ENCODE data around the gene PGP. TPM values are rescaled to one million over a fixed set of nuclear protein-coding genes. Genes with fewer than 3 reads are reported as not detected.

Gene PGP
- total RNA-seq, 1 experiment from 2014 or later: 38.3 TPM

- Histone ChIP-seq H2AFZ (ENCODE audit: low read length) (no peak overlapping the region), H2BK120ac (ENCODE audit: low read depth, low read length, poor library complexity, severe bottlenecking) (no peak overlapping the region), H3K14ac (ENCODE audit: insufficient read depth, low read length) (no peak overlapping the region), H2BK15ac (ENCODE audit: low read depth, low read length) (no peak overlapping the region), H3K79me2 (ENCODE audit: insufficient read depth, low read length) (no peaks in the 10 kb centered on the region), H3K9me3 (ENCODE audit: control insufficient read depth, low read depth, low read length) (no peaks in the 10 kb centered on the region), H3K79me1 (ENCODE audit: insufficient read depth, low read depth, low read length, poor library complexity, severe bottlenecking) (no peaks in the 10 kb centered on the region), H2BK5ac (ENCODE audit: insufficient read length, low read length) (no peak overlapping the region), H3K18ac (ENCODE audit: insufficient read length, low read depth, low read length) (no peak overlapping the region), H4K91ac (ENCODE audit: insufficient read length, low read depth, low read length) (no peak overlapping the region), H3K27me3 (ENCODE audit: insufficient read depth, low read length) (no peaks in the 10 kb centered on the region), H2AK5ac (ENCODE audit: insufficient read length, low read length) (no peak overlapping the region), H3K4me2 (ENCODE audit: insufficient read depth, insufficient read length, low read length) (no peak overlapping the region), H3K4me1 (ENCODE audit: insufficient read depth, low read length) (no peaks in the 10 kb centered on the region), H3K23ac (ENCODE audit: insufficient read length, low read depth, low read length) (no peak overlapping the region), H3K27ac (ENCODE audit: insufficient read length, low read depth, low read length) (no peak overlapping the region), H3K4ac (ENCODE audit: low read depth, low read length) (no peak overlapping the region), H4K8ac (replicated peaks; ENCODE audit: insufficient read length, low read depth, low read length) (no peak overlapping the region), H3K9ac (ENCODE audit: extremely low read depth, insufficient read length, low read length) (no peak overlapping the region), H3K23me2 (ENCODE audit: insufficient read length, low read depth, low read length, poor library complexity, severe bottlenecking) (no peaks in the 10 kb centered on the region), H3K56ac (ENCODE audit: insufficient read length, low read depth, low read length) (no peak overlapping the region), H2BK20ac (ENCODE audit: low read depth, low read length, poor library complexity, severe bottlenecking) (no peak overlapping the region), H2BK12ac (ENCODE audit: insufficient read length, low read depth, low read length) (no peak overlapping the region), H4K5ac (ENCODE audit: insufficient read length, low read depth, low read length) (no peak overlapping the region), H3T11ph (ENCODE audit: low read length) (no peak overlapping the region), H4K20me1 (ENCODE audit: control insufficient read depth, insufficient read depth, insufficient read length) (no peaks in the 10 kb centered on the region)
- Mint-ChIP-seq H3K36me3 (ENCODE audit: insufficient read depth in 1 of 3, low read depth in 3 of 3) (no peaks in the 10 kb centered on the region), H3K4me3 (no peak overlapping the region), H3K4me1 (peaks cover 4 to 5% of the 10 kb centered on the region in 2 experiments; a peak in 1 of 4 replicates), H3K27me3 (ENCODE audit: low read depth) (peaks cover 2% of the 10 kb centered on the region), H3K27ac (no peak overlapping the region), H3K9me3 (no peaks in the 10 kb centered on the region)
- no CpG with 5 or more reads among the region's 24 CpGs for WGBS (ENCODE audit: extremely low coverage, insufficient read length, low lambda C conversion rate)
- TF ChIP-seq, protein P1, sequence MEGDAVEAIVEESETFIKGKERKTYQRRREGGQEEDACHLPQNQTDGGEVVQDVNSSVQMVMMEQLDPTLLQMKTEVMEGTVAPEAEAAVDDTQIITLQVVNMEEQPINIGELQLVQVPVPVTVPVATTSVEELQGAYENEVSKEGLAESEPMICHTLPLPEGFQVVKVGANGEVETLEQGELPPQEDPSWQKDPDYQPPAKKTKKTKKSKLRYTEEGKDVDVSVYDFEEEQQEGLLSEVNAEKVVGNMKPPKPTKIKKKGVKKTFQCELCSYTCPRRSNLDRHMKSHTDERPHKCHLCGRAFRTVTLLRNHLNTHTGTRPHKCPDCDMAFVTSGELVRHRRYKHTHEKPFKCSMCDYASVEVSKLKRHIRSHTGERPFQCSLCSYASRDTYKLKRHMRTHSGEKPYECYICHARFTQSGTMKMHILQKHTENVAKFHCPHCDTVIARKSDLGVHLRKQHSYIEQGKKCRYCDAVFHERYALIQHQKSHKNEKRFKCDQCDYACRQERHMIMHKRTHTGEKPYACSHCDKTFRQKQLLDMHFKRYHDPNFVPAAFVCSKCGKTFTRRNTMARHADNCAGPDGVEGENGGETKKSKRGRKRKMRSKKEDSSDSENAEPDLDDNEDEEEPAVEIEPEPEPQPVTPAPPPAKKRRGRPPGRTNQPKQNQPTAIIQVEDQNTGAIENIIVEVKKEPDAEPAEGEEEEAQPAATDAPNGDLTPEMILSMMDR (conservative IDR thresholded peaks at IDR 0.05): no peak
- no peak for DNase-seq
Observed at GRCh38 chr16:2190002-2190658, 24.5 kb downstream of the PGP start.

All from H9 (cell line).